ENCODE results near the gene BABAM2. TPM values are rescaled to one million over a fixed set of nuclear protein-coding genes. Genes with fewer than 3 reads are reported as not detected.

The BABAM2 gene
- total RNA-seq, 4 donors from 2014 or later: 33.2 to 70.3 (median 38.6) TPM

GRCh38 chr2:28128281-28128950 lies 237.9 kb downstream of the BABAM2 start:
- peaks cover 13 to 15% of the 10 kb centered on the region in 2 donors for H3K4me1 ChIP-seq
- WGBS, 2 donors: 86 to 93% methylated on average over 2 of the region's 2 CpGs
- H3K4me3 ChIP-seq (replicated peaks in 1 of 3): no peak overlapping the region
- H3K36me3 ChIP-seq: no peaks in the 10 kb centered on the region
- no peaks in the 10 kb centered on the region for H3K9me3 ChIP-seq
- H3K27me3 ChIP-seq: no peaks in the 10 kb centered on the region
- no peak overlapping the region for H3K27ac ChIP-seq
- intact Hi-C loops (cut with DNase I): no loop called here
- DNase-seq: no peak
- TF ChIP-seq POLR2A (IDR thresholded peaks at IDR 0.05) (no peak), CTCF (IDR thresholded peaks at IDR 0.05) (no peak)

- H3K4me1 ChIP-seq: peaks cover 25 to 28% of the 10 kb centered on the region in 2 donors
- no peaks in the 10 kb centered on the region for H3K9me3 ChIP-seq
- no peak overlapping the region for H3K4me3 ChIP-seq (replicated peaks in 1 of 3)
- 50 to 52% methylated on average over 4 of the region's 4 CpGs for WGBS, 2 donors
- no peaks in the 10 kb centered on the region for H3K36me3 ChIP-seq
- no peaks in the 10 kb centered on the region for H3K27me3 ChIP-seq
- TF ChIP-seq POLR2A (IDR thresholded peaks at IDR 0.05): no peak
- no peak for TF ChIP-seq CTCF (IDR thresholded peaks at IDR 0.05)
- peak; percentile 55 to 59 for DNase-seq
- intact Hi-C loops (cut with DNase I): no loop called here
- peak overlapping the region in 2 of 3 donors; percentile 0 to 21 for H3K27ac ChIP-seq
These were observed 239.6 kb downstream of the BABAM2 start for GRCh38 chr2:28129955-28130695.

DNA sequence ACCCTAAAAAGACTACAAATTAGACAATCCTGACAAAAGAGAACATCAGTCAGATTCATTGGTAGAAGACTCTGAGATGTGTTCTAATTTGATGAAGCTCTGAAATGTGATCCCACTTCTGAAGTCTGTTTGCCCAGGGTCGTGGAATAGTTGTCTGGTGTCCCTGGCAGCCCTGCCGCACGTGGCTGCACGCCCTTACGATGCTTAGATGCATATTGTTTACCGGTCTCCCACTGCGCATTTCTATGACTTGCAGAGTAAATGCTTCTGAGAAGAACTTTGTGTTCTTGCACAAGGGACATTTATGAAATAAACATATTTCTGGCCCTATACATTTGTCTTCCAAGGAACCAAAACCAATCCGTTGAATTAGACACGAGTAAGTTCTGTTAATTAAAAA lies 243.2 kb downstream of the BABAM2 start:
- intact Hi-C loops (cut with DNase I): no loop called here
- 83 to 87% methylated on average over 9 of the region's 9 CpGs for WGBS, 2 donors
- Histone ChIP-seq H3K4me3 (replicated peaks in 1 of 3) (no peak overlapping the region), H3K9me3 (no peaks in the 10 kb centered on the region), H3K27me3 (no peaks in the 10 kb centered on the region), H3K36me3 (no peaks in the 10 kb centered on the region), H3K27ac (peak overlapping the region in 2 of 3 donors; percentile 19 to 46), H3K4me1 (peaks cover 32 to 55% of the 10 kb centered on the region in 2 donors)
- DNase-seq: no peak
- TF ChIP-seq POLR2A (IDR thresholded peaks at IDR 0.05) (no peak), CTCF (IDR thresholded peaks at IDR 0.05) (no peak)

GRCh38 chr2:28134262-28134812 lies 243.8 kb downstream of the BABAM2 start:
- peaks cover 31 to 55% of the 10 kb centered on the region in 2 donors for H3K4me1 ChIP-seq
- no peak overlapping the region for H3K4me3 ChIP-seq (replicated peaks in 1 of 3)
- peak; percentile 65 to 74 for DNase-seq
- TF ChIP-seq CTCF (IDR thresholded peaks at IDR 0.05): no peak
- no peak for TF ChIP-seq POLR2A (IDR thresholded peaks at IDR 0.05)
- intact Hi-C loops (cut with DNase I): no loop called here
- H3K27me3 ChIP-seq: no peaks in the 10 kb centered on the region
- no peaks in the 10 kb centered on the region for H3K9me3 ChIP-seq
- no peaks in the 10 kb centered on the region for H3K36me3 ChIP-seq
- H3K27ac ChIP-seq: peak overlapping the region; percentile 1 to 46 (median 19)
- WGBS, 2 donors: 38 to 51% methylated on average over 4 of the region's 4 CpGs

- TF ChIP-seq POLR2A (IDR thresholded peaks at IDR 0.05): no peak
- TF ChIP-seq CTCF (IDR thresholded peaks at IDR 0.05): no peak
- Histone ChIP-seq H3K4me3 (replicated peaks in 1 of 3) (no peak overlapping the region), H3K27me3 (no peaks in the 10 kb centered on the region), H3K27ac (peak overlapping the region; percentile 1 to 46 (median 36)), H3K4me1 (peaks cover 26 to 49% of the 10 kb centered on the region in 2 donors), H3K36me3 (no peaks in the 10 kb centered on the region), H3K9me3 (no peaks in the 10 kb centered on the region)
- WGBS, 2 donors: 26 to 29% methylated on average over 1 of the region's 1 CpG
- no peak for DNase-seq
- intact Hi-C loops (cut with DNase I): no loop called here
These were observed 244.3 kb downstream of the BABAM2 start for GRCh38 chr2:28134857-28135256.

Measured in thyroid gland (tissue), 4 donors.